ENCODE measurements around the gene EYA2. TPM values are rescaled to one million over a fixed set of nuclear protein-coding genes. Genes with fewer than 3 reads are reported as not detected.

EYA2 gene
- total RNA-seq, 1 experiment from 2014 or later, result 0.74 TPM

DNA sequence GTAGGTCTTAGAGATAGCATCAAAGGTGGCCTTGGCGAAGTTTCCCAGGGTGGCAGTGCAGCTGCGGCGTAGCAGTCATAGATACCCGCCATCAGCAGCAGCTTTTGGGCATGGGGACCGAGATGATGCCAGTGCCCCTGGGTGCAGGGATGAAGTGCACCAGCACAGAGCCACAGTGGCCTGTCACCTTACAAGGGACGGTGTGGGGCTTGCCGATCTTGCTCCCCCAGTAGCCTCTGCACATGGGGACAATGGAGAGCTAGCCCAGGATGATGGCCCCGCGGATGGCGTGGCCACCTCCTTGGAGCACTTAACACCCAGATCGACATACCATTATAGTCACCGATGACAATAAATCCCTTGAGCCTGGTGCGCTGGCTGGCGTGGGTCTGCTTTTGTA lies 266.3 kb downstream of the EYA2 start:
- Histone ChIP-seq H3T11ph (ENCODE audit: low read length) (no peak overlapping the region), H3K79me2 (ENCODE audit: insufficient read depth, low read length) (no peaks in the 10 kb centered on the region), H3K4me1 (ENCODE audit: insufficient read depth, low read length) (no peaks in the 10 kb centered on the region), H2AK5ac (ENCODE audit: insufficient read length, low read length) (no peak overlapping the region), H2AFZ (ENCODE audit: low read length) (no peak overlapping the region), H4K20me1 (ENCODE audit: control insufficient read depth, insufficient read depth, insufficient read length) (no peaks in the 10 kb centered on the region), H4K8ac (replicated peaks; ENCODE audit: insufficient read length, low read depth, low read length) (no peak overlapping the region), H2BK5ac (ENCODE audit: insufficient read length, low read length) (no peak overlapping the region), H2BK15ac (ENCODE audit: low read depth, low read length) (no peak overlapping the region), H3K18ac (ENCODE audit: insufficient read length, low read depth, low read length) (no peak overlapping the region), H3K4me2 (ENCODE audit: insufficient read depth, insufficient read length, low read length) (no peak overlapping the region), H3K4ac (ENCODE audit: low read depth, low read length) (no peak overlapping the region), H3K9me3 (ENCODE audit: control insufficient read depth, low read depth, low read length) (no peaks in the 10 kb centered on the region), H3K79me1 (ENCODE audit: insufficient read depth, low read depth, low read length, poor library complexity, severe bottlenecking) (no peaks in the 10 kb centered on the region), H3K23ac (ENCODE audit: insufficient read length, low read depth, low read length) (no peak overlapping the region), H2BK120ac (ENCODE audit: low read depth, low read length, poor library complexity, severe bottlenecking) (no peak overlapping the region), H2BK12ac (ENCODE audit: insufficient read length, low read depth, low read length) (no peak overlapping the region), H3K27me3 (ENCODE audit: insufficient read depth, low read length) (no peaks in the 10 kb centered on the region), H3K14ac (ENCODE audit: insufficient read depth, low read length) (no peak overlapping the region), H3K9ac (ENCODE audit: extremely low read depth, insufficient read length, low read length) (no peak overlapping the region), H3K56ac (ENCODE audit: insufficient read length, low read depth, low read length) (no peak overlapping the region), H4K5ac (ENCODE audit: insufficient read length, low read depth, low read length) (no peak overlapping the region), H3K27ac (ENCODE audit: insufficient read length, low read depth, low read length) (no peak overlapping the region), H4K91ac (ENCODE audit: insufficient read length, low read depth, low read length) (no peak overlapping the region), H3K23me2 (ENCODE audit: insufficient read length, low read depth, low read length, poor library complexity, severe bottlenecking) (no peaks in the 10 kb centered on the region), H2BK20ac (ENCODE audit: low read depth, low read length, poor library complexity, severe bottlenecking) (no peak overlapping the region)
- Mint-ChIP-seq H3K36me3 (ENCODE audit: insufficient read depth in 1 of 3, low read depth in 3 of 3) (peaks cover 0 to 5% (median 3%) of the 10 kb centered on the region in 3 experiments; a peak in 5 of 7 replicates), H3K4me3 (no peak overlapping the region), H3K27me3 (ENCODE audit: low read depth) (no peaks in the 10 kb centered on the region; the same call in 1 of the 2 replicates), H3K4me1 (0 out of 4 replicates have a peak, but pooled peaks cover 0 to 2% of the 10 kb centered on the region in 2 experiments), H3K9me3 (peaks cover 0 to 5% of the 10 kb centered on the region in 2 experiments; a peak in 4 of 5 replicates), H3K27ac (no peak overlapping the region)
- TF ChIP-seq, protein P1, sequence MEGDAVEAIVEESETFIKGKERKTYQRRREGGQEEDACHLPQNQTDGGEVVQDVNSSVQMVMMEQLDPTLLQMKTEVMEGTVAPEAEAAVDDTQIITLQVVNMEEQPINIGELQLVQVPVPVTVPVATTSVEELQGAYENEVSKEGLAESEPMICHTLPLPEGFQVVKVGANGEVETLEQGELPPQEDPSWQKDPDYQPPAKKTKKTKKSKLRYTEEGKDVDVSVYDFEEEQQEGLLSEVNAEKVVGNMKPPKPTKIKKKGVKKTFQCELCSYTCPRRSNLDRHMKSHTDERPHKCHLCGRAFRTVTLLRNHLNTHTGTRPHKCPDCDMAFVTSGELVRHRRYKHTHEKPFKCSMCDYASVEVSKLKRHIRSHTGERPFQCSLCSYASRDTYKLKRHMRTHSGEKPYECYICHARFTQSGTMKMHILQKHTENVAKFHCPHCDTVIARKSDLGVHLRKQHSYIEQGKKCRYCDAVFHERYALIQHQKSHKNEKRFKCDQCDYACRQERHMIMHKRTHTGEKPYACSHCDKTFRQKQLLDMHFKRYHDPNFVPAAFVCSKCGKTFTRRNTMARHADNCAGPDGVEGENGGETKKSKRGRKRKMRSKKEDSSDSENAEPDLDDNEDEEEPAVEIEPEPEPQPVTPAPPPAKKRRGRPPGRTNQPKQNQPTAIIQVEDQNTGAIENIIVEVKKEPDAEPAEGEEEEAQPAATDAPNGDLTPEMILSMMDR (conservative IDR thresholded peaks at IDR 0.05), result no peak
- DNase-seq, result no peak
- WGBS (ENCODE audit: extremely low coverage, insufficient read length, low lambda C conversion rate), result no CpG with 5 or more reads among the region's 14 CpGs
